ENCODE results near the gene SLC5A1. TPM values are rescaled to one million over a fixed set of nuclear protein-coding genes. Genes with fewer than 3 reads are reported as not detected.
"Not testable (repeated sequence)": the region's sequence is repeated elsewhere in the genome, so short reads cannot be mapped to it uniquely, and the experiment has no call there.

The SLC5A1 gene
- total RNA-seq, 1 donor from 2014 or later = 1.3 TPM

DNA sequence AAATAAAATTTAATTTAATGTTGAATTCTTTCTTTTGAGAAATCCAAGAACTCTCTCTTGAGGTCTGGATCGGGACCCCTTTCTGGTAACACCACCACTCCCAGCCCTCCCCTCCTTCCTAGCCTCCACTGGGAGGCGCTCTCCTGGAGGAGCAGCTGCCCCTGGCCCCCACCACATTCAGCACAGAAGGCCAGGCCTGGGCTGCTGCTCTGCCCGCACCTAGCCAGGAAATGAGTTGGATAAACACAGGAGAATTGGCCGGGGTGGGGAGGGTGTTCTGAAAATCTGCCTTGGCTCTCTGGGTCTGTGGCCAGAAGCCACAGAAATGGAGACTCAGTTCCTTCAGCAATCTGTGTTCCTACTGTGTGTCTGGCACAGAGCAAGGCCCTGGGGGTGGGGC, 84.8 kb downstream of the SLC5A1 start:
- DNase-seq (no peak), ATAC-seq (no peak)
- Histone ChIP-seq H3K9me3 (no peaks in the 10 kb centered on the region), H3K27ac (no peak overlapping the region), H3K4me3 (no peak overlapping the region), H3K27me3 (no peaks in the 10 kb centered on the region), H3K4me1 (no peaks in the 10 kb centered on the region), H3K36me3 (no peaks in the 10 kb centered on the region)
- TF ChIP-seq, protein P1, sequence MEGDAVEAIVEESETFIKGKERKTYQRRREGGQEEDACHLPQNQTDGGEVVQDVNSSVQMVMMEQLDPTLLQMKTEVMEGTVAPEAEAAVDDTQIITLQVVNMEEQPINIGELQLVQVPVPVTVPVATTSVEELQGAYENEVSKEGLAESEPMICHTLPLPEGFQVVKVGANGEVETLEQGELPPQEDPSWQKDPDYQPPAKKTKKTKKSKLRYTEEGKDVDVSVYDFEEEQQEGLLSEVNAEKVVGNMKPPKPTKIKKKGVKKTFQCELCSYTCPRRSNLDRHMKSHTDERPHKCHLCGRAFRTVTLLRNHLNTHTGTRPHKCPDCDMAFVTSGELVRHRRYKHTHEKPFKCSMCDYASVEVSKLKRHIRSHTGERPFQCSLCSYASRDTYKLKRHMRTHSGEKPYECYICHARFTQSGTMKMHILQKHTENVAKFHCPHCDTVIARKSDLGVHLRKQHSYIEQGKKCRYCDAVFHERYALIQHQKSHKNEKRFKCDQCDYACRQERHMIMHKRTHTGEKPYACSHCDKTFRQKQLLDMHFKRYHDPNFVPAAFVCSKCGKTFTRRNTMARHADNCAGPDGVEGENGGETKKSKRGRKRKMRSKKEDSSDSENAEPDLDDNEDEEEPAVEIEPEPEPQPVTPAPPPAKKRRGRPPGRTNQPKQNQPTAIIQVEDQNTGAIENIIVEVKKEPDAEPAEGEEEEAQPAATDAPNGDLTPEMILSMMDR (IDR thresholded peaks at IDR 0.05) = no peak
- intact Hi-C loops (cut with DNase I) = no loop called here

DNA sequence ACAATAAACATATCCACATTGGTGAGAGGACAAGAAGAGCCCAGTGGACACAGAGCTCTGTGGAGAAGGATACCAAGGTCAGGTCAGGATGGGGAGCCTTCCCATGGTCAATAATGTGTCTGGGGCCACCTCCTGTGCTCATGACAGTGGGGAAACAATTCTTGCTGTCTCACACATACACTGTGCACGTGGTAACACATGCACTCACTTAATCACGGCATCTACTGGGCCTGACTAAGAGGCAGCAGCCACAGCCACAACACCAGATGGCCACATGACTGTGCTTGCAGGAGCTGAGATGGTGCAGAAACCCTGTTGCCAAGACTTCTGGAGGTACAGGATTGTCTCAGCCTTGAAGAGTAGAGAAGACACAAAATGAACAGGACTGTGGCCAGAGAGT, 87.4 kb downstream of the SLC5A1 start:
- Histone ChIP-seq H3K4me1 (no peaks in the 10 kb centered on the region), H3K27ac (no peak overlapping the region), H3K27me3 (no peaks in the 10 kb centered on the region), H3K4me3 (no peak overlapping the region), H3K36me3 (no peaks in the 10 kb centered on the region), H3K9me3 (no peaks in the 10 kb centered on the region)
- intact Hi-C loops (cut with DNase I) = no loop called here
- DNase-seq = no peak
- no peak for ATAC-seq
- TF ChIP-seq, protein P1 (IDR thresholded peaks at IDR 0.05) = no peak

DNA sequence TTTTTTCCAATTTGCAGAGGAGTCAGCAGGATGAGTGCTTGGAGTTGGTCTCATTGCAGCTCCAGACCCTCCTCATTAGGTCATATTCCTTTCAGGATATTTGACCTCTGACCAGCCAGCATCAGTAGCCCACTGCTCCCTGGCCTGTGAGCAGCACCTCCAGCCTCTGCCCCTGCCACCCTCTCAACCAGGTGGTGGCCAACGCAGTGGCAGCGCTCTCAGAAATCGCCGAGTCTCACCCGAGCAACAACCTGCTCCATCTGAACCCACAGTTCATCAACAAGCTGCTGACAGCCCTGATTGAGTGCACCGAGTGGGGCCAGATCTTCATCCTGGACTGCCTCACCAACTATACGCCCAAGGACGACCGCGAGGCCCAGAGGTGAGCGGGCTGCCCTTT, 89.1 kb downstream of the SLC5A1 start:
- intact Hi-C loops (cut with DNase I) = no loop called here
- DNase-seq (no peak), ATAC-seq (no peak)

DNA sequence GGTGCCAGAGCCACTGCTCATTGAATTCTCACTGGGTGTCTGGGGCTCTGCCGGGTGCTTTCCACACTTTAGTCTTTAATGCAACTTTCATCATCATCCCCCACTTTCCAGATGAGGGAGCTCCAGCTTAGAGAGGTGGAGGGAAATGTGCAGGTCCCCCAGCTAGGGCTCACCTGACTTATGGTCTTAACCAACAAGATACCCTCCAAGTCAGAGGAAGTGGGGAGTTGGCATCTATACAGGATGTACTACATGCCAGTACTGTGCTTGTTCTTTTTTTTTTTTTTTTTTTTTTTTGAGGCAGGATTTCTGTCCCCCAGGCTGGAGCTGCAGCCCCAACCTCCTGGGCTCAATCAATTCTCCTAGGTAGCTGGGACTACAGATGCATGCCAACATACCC, 89.7 kb downstream of the SLC5A1 start:
- DNase-seq (no peak), ATAC-seq (no peak)
- Histone ChIP-seq H3K27ac (no peak overlapping the region), H3K4me1 (no peaks in the 10 kb centered on the region), H3K9me3 (no peaks in the 10 kb centered on the region), H3K27me3 (no peaks in the 10 kb centered on the region), H3K36me3 (no peaks in the 10 kb centered on the region), H3K4me3 (no peak overlapping the region)
- TF ChIP-seq, protein P1 (IDR thresholded peaks at IDR 0.05) = no peak
- intact Hi-C loops (cut with DNase I) = no loop called here

More for the DNA sequence above, 89.1 kb downstream of the SLC5A1 start:
- H3K4me3 ChIP-seq = no peak overlapping the region
- H3K9me3 ChIP-seq = no peaks in the 10 kb centered on the region
- H3K27ac ChIP-seq = no peak overlapping the region
- no peaks in the 10 kb centered on the region for H3K36me3 ChIP-seq
- no peaks in the 10 kb centered on the region for H3K27me3 ChIP-seq
- no peaks in the 10 kb centered on the region for H3K4me1 ChIP-seq
- TF ChIP-seq, protein P1 (IDR thresholded peaks at IDR 0.05) = no peak

DNA sequence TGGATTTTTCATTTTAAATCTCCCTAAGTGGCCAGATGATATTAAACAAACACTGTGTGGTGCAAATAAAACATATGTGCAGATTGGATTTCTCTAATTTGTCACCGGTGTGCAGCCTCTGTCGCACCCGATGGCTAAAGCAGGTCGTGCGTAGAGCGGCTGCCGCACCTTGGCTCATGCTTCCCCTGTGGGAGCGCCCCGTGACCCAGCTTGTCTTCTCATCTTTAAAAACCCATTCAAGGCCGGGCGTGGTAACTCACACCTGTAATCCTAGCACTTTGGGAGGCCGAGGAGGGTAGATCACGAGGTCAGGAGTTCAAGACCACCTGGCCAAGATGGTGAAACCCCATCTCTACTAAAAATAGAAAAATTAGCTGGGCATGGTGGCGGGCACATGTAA, 91.7 kb downstream of the SLC5A1 start:
- H3K4me3 ChIP-seq; H3K4me1 ChIP-seq; H3K27me3 ChIP-seq; intact Hi-C loops (cut with DNase I); H3K9me3 ChIP-seq; DNase-seq; ATAC-seq; H3K27ac ChIP-seq; H3K36me3 ChIP-seq: not testable (repeated sequence)

DNA sequence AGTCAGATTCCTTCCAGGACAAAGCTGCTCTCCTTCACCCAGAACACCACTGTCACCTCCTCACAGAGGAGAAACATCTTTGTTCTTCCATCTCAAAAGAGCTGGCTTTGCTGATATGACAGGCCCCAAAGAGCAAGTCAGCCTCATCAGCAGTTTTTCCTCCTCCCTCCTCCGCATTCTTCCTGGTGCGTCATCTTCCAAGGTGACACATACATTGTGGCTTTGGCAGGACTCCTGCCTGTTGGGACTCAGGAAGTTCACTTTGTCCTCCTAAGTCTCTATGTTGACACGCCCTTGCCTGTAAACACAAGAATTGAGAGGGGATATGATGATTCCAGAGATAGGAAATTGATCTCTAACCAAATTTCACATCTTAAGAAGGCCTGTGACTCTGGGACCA, 92.9 kb downstream of the SLC5A1 start:
- intact Hi-C loops (cut with DNase I); H3K9me3 ChIP-seq; ATAC-seq; H3K4me1 ChIP-seq; H3K27ac ChIP-seq; DNase-seq; H3K4me3 ChIP-seq; H3K27me3 ChIP-seq; H3K36me3 ChIP-seq: not testable (repeated sequence)

DNA sequence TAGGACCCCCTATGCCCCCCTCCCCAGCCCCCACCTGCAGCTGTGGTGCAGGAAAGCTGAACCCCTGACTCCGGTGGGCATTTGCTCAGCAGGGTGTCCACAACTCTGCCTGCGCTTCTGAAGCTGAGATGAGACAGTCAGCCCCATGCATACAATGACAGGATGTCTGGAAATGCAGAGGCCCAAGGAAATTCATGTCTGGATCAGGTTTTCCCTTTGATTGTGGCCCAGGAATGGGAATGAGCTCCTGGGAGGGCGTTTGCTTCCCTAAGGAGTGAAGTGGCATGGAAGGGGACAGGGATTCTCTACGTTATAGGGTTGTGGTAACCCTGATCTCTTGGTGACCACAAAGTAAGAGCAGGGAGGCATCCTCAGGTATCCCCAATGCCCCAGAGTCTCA, 93.8 kb downstream of the SLC5A1 start:
- H3K4me3 ChIP-seq; intact Hi-C loops (cut with DNase I); H3K9me3 ChIP-seq; H3K36me3 ChIP-seq; DNase-seq; H3K27ac ChIP-seq; ATAC-seq; H3K27me3 ChIP-seq; H3K4me1 ChIP-seq: not testable (repeated sequence)

DNA sequence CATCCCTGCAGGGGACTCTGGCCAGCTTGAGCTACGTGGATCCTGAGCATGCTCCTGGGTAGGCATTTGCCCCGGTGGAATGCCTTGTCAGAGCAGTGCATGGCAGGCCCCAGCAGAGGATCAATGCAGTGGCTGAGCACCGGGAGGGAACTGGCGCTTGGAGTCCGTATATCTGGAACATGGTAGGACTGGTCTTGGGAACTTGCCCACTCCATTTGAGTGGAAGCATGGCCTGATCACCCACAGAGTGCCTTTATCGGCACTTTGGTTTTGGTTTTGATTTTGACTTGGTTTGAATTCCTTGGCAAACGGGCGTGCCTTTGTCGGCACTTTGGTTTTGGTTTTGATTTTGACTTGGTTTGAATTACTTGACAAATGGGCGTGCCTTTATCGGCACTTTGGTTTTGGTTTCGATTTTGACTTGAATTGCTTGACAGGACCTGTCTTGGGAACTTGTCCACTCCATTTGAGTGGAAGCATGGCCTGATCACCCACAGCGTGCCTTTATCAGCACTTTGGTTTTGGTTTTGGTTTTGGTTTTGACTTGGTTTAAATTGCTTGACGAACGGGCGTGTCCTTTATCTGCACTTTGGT, 94.8 kb downstream of the SLC5A1 start:
- H3K4me1 ChIP-seq; intact Hi-C loops (cut with DNase I); H3K27me3 ChIP-seq; H3K36me3 ChIP-seq; DNase-seq; H3K9me3 ChIP-seq: not testable (repeated sequence)
- Histone ChIP-seq H3K4me3 (peak overlapping the region; percentile 53), H3K27ac (peak overlapping the region; percentile 63)
- peak; percentile 67 for ATAC-seq

DNA sequence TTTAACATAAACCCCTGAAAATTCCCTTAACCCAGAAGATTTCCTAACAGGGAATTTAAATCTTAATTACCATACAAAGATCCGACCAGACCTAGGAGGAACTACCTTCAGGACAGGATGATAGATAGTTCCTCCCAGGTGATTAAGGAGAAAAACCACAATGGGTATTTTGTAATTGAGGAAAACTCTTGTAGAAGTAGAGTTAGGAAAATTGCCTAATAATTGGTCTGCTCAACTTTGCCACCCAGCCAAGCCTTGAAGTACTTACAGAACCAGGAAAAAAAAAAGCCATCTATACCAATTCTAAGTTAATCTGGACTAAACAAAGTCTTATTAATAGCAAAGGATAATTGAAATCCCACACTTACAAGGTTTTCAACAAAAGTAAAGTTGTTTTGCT, 95.5 kb downstream of the SLC5A1 start:
- peak overlapping the region; percentile 63 for H3K27ac ChIP-seq
- not testable (repeated sequence) for ATAC-seq
- H3K4me3 ChIP-seq = peak overlapping the region; percentile 53

More for the DNA sequence above, 95.5 kb downstream of the SLC5A1 start:
- intact Hi-C loops (cut with DNase I); DNase-seq; H3K36me3 ChIP-seq; H3K9me3 ChIP-seq; H3K27me3 ChIP-seq; H3K4me1 ChIP-seq: not testable (repeated sequence)

All from upper lobe of right lung (tissue), 1 donor.